GM21367 (cell line): ENCODE measurements around the gene ITIH2.

ENCODE experiments used
- ATAC-seq: cut with Tn5 transposase; IDR thresholded peaks from one replicate; pipeline ENCODE4 v1.9.1; 2021; ENCODE audit not compliant: unreplicated experiment

ITIH2 gene

DNA sequence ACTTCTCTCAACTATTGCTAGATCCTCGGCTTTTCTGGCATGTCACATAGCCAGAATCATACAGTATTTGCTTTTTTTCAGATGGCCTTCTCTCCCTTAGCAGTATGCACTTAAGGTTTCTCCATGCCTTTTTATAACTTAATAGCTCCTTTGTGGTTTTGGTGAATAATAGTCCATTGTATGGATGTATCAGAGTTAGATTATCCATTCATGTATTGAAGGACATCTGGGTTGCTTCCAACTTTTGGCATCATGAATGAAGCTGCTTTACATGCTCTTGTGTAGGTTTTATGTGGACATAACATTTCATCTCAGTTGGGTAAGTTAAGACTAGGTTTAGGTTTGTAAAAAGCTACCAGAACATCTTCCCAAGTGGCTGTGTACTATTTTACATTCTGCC is 89.4 kb downstream of the ITIH2 start:
- ATAC-seq: no peak

DNA sequence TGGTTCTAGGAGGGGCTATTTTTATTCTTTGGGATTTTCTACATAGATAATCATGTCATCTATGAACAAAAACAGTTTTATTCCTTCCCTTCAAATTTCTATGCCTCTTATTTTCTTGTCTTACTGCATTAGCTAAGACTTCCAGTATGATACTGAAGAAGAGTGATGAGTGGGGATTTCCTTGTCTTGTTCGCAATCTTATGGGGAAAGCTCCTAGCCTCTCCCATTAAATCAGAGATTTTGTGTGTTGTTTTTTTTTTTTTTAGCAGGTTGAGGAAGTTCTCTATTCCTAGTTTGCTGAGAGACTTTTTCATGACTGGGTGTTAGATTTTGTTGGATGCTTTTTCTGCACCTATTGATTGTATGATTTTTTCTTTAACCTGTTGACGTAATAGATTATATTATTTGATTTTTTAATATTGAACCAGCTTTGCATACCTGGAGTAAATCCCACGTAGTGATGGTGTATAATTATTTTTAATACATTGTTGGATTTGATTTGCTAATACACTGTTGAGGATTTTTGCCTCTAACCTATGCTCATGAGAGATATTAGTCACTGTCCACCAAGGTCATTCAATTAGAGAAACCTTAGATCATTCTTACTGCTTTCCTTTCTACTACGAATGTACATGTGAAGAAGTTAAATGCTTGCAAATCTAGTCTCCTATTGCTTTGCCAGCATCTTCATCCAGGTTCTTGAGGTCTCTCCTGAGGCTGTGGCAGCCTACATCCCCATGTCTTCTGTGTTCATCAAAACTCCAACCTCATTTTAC is 91.3 kb downstream of the ITIH2 start:
- no peak for ATAC-seq

DNA sequence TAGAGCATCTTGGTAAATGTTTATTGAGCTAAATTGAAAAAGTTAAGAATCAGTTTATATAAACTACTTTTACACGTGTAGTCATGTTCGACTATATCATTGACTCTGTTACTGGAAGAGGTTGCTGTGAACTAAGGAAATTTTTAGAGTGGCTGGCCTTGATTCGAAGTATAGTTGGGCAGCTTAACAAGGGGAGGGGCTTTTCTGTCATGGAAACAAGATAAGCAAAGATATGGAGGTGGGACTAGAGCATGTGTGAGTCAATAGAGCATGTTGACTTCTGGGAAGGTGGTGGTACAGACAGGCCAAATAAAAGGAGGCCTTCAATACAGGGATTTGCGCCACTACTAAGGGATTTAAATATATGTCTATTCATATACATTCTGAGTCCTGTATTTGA is 92.5 kb downstream of the ITIH2 start:
- no peak for ATAC-seq

DNA sequence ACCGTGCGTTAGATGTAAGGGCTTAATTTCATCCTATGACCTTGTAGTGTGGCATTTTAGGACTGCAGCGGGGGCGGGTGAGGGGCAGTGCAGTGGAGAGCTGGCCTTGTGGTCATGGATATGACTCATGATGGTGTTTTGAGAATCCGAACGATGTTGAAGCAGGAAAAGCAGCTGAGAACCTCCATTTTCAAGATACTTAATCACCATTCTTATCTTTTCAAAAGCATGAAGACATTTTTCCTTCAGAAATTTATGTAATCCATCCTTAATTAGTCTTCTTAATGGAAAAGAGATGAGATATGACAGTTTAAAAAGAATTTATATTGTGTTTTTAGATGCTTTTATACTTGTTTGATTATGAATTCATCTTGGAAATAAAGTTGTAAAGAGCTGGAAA is 94.5 kb downstream of the ITIH2 start:
- no peak for ATAC-seq
